Thoracic aorta (tissue), 2 donors: ENCODE measurements around the gene CFHR5. TPM values are rescaled to one million over a fixed set of nuclear protein-coding genes. Genes with fewer than 3 reads are reported as not detected.

ENCODE experiments used
- ATAC-seq: fragments of 150-250 bp; one replicate; pipeline ENCODE4 v1.8.0; 2017; ENCODE audit warnings: low read depth; ENCODE audit not compliant: insufficient number of reproducible peaks, low FRiP score
- DNase-seq: peaks from one replicate; pipeline ENCODE4 v3.0.0-alpha.2; 2020; ENCODE audit warnings: low spot score
- H3K27ac ChIP-seq, 2 donors: fragments of 200-600 bp; sonication (generic); 1 replicate in 1 of 2; 2 replicates in 1 of 2; pipeline ENCODE4 v1.5.1; 2016; ENCODE audit warnings: mild to moderate bottlenecking in 2 of 2, moderate library complexity in 2 of 2
- H3K27me3 ChIP-seq: fragments of 200-600 bp; sonication (generic); replicated peaks from 2 replicates; pipeline ENCODE4 v1.6.0; 2016; ENCODE audit warnings: mild to moderate bottlenecking; ENCODE audit not compliant: insufficient read depth
- H3K36me3 ChIP-seq: fragments of 200-600 bp; sonication (generic); one replicate; pipeline ENCODE4 v1.5.1; 2016
- H3K4me1 ChIP-seq, 2 donors: fragments of 200-600 bp; sonication (generic); 1 replicate in 1 of 2; 2 replicates in 1 of 2; pipeline versions ENCODE4 v1.5.1 to v1.6.0; 2016; ENCODE audit warnings: low read depth in 2 of 2, mild to moderate bottlenecking in 1 of 2; ENCODE audit not compliant: control insufficient read depth in 1 of 2
- H3K4me3 ChIP-seq: fragments of 200-600 bp; sonication (generic); 2 replicates; pipeline ENCODE4 v1.5.1; 2016; ENCODE audit warnings: mild to moderate bottlenecking
- H3K9me3 ChIP-seq: fragments of 200-600 bp; sonication (generic); 2 replicates; pipeline ENCODE4 v1.5.1; 2016
- total RNA-seq, 2 donors: library from RNA; depleted of rRNA; stranded (reverse); fragments of >200 nt; gene quantifications; one replicate each; pipeline versions ENCODE4 v1.1.0 to v1.2.3, GENCODE V29; 2016
- TF ChIP-seq, protein P1 (sequence below): fragments of 200-600 bp; sonication (generic); IDR thresholded peaks from one replicate; pipeline ENCODE4 v1.5.1; 2019; ENCODE audit warnings: antibody characterized with exemption

Gene CFHR5
- total RNA-seq, 2 donors from 2014 or later = not detected

DNA sequence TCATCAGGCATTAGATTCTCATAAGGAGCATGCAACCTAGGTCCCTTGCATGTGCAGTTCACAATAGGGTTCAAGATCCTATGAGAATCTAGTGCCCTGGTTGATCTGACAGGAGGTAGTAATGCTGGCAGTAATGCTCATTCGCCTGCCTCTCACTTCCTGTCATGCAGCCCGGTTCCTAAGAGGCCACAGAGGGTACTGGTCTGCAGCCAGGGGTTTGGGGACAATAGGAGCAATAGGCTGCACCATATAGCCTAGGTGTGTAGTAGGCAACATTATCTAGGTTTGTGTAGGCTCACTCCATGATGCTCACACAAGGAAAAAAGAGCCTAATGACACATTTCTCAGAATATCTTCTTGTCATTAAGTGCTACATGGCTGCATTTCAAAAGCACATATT lies 25.8 kb downstream of the CFHR5 start:
- H3K27me3 ChIP-seq = no peaks in the 10 kb centered on the region

DNA sequence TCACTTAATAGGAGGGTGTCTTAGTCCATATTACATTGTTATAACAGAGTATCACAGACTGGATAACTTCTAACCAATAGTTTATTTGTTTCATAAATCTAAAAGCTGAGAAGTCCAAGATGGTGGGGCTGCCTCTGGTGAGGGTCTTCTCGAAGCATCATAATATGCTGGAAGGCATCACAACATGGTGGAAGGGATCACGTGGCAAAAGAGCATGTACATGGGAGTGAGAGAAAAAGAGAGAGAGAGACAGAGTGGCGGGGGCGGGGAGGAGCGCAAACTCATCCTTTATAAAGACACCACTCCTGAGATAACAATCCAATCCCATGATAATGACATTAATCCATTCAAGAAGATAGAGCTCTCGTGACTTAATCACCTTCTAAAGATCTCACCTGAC lies 31.5 kb downstream of the CFHR5 start:
- TF ChIP-seq, protein P1, sequence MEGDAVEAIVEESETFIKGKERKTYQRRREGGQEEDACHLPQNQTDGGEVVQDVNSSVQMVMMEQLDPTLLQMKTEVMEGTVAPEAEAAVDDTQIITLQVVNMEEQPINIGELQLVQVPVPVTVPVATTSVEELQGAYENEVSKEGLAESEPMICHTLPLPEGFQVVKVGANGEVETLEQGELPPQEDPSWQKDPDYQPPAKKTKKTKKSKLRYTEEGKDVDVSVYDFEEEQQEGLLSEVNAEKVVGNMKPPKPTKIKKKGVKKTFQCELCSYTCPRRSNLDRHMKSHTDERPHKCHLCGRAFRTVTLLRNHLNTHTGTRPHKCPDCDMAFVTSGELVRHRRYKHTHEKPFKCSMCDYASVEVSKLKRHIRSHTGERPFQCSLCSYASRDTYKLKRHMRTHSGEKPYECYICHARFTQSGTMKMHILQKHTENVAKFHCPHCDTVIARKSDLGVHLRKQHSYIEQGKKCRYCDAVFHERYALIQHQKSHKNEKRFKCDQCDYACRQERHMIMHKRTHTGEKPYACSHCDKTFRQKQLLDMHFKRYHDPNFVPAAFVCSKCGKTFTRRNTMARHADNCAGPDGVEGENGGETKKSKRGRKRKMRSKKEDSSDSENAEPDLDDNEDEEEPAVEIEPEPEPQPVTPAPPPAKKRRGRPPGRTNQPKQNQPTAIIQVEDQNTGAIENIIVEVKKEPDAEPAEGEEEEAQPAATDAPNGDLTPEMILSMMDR = no peak
- ATAC-seq = no peak
- Histone ChIP-seq H3K27me3 (no peaks in the 10 kb centered on the region), H3K4me1 (no peaks in the 10 kb centered on the region), H3K4me3 (no peak overlapping the region), H3K36me3 (no peaks in the 10 kb centered on the region), H3K9me3 (no peaks in the 10 kb centered on the region), H3K27ac (no peak overlapping the region)
- no peak for DNase-seq

More for the DNA sequence above, 25.8 kb downstream of the CFHR5 start:
- Histone ChIP-seq H3K27ac (no peak overlapping the region), H3K36me3 (no peaks in the 10 kb centered on the region), H3K4me1 (no peaks in the 10 kb centered on the region), H3K9me3 (no peaks in the 10 kb centered on the region), H3K4me3 (no peak overlapping the region)
- ATAC-seq (no peak), DNase-seq (no peak)
- TF ChIP-seq, protein P1 = no peak

- TF ChIP-seq, protein P1 = no peak
- DNase-seq (no peak), ATAC-seq (no peak)
- Histone ChIP-seq H3K9me3 (no peaks in the 10 kb centered on the region), H3K27ac (no peak overlapping the region), H3K4me1 (no peaks in the 10 kb centered on the region), H3K27me3 (no peaks in the 10 kb centered on the region), H3K4me3 (no peak overlapping the region), H3K36me3 (no peaks in the 10 kb centered on the region)
These were observed 34.3 kb downstream of the CFHR5 start for GRCh38 chr1:197011614-197012013.

GRCh38 chr1:197013234-197013633 lies 35.9 kb downstream of the CFHR5 start:
- Histone ChIP-seq H3K27me3 (no peaks in the 10 kb centered on the region), H3K36me3 (no peaks in the 10 kb centered on the region), H3K4me1 (no peaks in the 10 kb centered on the region), H3K27ac (no peak overlapping the region), H3K4me3 (no peak overlapping the region), H3K9me3 (no peaks in the 10 kb centered on the region)
- DNase-seq (no peak), ATAC-seq (no peak)
- TF ChIP-seq, protein P1 = no peak

- TF ChIP-seq, protein P1 = no peak
- H3K4me1 ChIP-seq = no peaks in the 10 kb centered on the region
- H3K4me3 ChIP-seq = no peak overlapping the region
- ATAC-seq = no peak
- H3K36me3 ChIP-seq = no peaks in the 10 kb centered on the region
- H3K9me3 ChIP-seq = no peaks in the 10 kb centered on the region
- H3K27ac ChIP-seq = no peak overlapping the region
- no peak for DNase-seq
- H3K27me3 ChIP-seq = no peaks in the 10 kb centered on the region
These were observed 39.4 kb downstream of the CFHR5 start for GRCh38 chr1:197016751-197017150.
